Measurements from ENCODE around the gene MTA3.

GRCh38 chr2:42575458-42576064 is 7.1 kb downstream of the MTA3 start:
- TF ChIP-seq CTCF (IDR thresholded peaks at IDR 0.05) (no peak), POLR2A (IDR thresholded peaks at IDR 0.05) (no peak)
